Fibroblast of pulmonary artery (primary cell): ENCODE results near the gene ZDHHC16.
A peak's percentile ranks its signal among the peaks of the same experiment; 100 is the strongest.
"Not testable (repeated sequence)": the region's sequence is repeated elsewhere in the genome, so short reads cannot be mapped to it uniquely, and the experiment has no call there.

Experiments used
- DNase-seq: peaks from one replicate; pipeline ENCODE4 v3.0.0-alpha.2; 2010; ENCODE audit warnings: low read depth
- H3K4me3 ChIP-seq: replicated peaks from 2 replicates; pipeline ENCODE4 v1.5.1; 2011; ENCODE audit warnings: low read depth, mild to moderate bottlenecking, control low read depth, low read length, moderate library complexity
- CTCF ChIP-seq: IDR thresholded peaks from 2 replicates; pipeline ENCODE4 v1.5.1; 2011; ENCODE audit warnings: mild to moderate bottlenecking, control low read depth, low read length, inconsistent platforms; ENCODE audit errors: missing control alignments

ZDHHC16 gene

DNA sequence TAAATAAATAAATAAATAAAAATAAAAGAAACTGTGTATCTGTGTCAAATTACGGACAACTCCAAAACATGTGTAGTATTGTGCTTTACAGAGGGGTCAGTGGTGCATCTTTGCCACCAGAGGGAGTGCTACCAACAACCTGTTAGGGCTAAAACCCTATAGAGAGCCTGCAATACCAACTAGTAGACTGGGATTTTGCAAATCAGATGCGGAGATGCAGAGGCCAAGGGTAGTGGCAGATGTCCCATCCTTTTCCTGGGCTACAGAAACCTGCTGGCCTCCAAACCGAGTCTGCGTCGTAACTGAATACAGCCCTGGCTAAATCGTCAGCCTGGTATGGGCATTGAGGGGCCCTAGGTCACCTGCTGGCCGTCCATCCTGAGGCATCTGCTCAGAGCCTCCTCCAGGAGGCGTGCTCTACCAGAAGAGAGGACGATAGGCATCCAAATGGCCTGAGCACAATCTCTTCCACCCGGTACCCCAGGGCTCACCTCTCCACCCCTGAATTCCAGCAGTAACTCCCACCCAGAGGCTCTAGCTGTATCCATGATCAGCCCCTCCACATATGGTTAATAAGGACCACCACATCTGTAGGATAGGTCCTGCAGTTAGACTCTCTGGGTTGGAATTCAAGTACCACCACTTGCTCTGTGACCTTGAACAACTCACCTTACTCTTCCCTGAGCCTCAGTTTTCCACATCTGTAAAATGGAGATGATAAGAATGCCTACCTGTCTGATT is 38.6 kb upstream of the ZDHHC16 start:
- TF ChIP-seq CTCF: peak; percentile 68
- peak; percentile 86 for DNase-seq
- H3K4me3 ChIP-seq: no peak overlapping the region

GRCh38 chr10:97407952-97408248 is 38.1 kb upstream of the ZDHHC16 start:
- no peak for DNase-seq
- no peak overlapping the region for H3K4me3 ChIP-seq
- no peak for TF ChIP-seq CTCF

GRCh38 chr10:97408496-97408992 is 37.4 kb upstream of the ZDHHC16 start:
- DNase-seq: no peak
- H3K4me3 ChIP-seq: no peak overlapping the region
- TF ChIP-seq CTCF: no peak

DNA sequence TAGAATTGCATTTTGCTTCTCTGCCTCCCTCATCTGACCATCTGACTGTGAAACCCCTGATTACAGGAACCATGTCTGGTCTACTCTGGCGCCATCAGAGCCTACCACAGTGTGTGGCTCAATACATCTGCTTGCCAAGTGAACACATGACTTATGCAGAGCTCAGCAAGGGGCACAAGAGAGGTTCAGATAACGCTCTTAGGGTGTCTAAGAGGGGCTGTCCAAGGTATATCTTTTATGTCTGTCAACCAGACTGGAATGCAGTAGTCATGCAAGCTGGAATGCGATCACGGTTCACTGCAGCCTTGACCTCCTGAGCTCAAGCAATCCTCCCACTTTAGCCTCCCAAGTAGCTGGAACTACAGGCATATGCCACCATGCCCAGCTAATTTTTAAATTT is 34.6 kb upstream of the ZDHHC16 start:
- no peak for TF ChIP-seq CTCF
- H3K4me3 ChIP-seq: no peak overlapping the region
- peak; percentile 54 for DNase-seq

GRCh38 chr10:97412891-97413304 is 33.1 kb upstream of the ZDHHC16 start:
- H3K4me3 ChIP-seq: no peak overlapping the region
- DNase-seq: no peak
- TF ChIP-seq CTCF: no peak

DNA sequence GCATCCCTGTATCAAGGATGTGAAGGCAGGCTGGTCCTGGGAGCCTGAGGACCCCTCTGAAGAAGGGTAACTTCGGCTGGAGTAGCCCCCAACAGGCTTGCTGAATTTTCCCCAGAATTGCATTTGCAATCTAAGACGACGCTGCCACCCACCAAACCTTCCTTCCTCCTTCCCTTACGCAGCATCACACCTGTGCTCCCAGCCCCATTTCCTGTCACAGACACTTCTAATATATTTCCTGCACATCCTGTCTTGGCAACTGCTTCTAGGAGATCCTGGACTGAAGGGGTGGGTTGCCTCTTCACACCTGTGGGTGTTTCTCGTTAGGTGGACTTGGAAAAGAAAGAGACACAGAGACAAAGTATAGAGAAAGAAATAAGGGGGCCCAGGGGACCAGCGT is 29.4 kb upstream of the ZDHHC16 start:
- DNase-seq: no peak
- TF ChIP-seq CTCF: no peak
- no peak overlapping the region for H3K4me3 ChIP-seq

- H3K4me3 ChIP-seq, DNase-seq: not testable (repeated sequence)
Observed at GRCh38 chr10:97423757-97424098, 22.2 kb upstream of the ZDHHC16 start.
